Umbilical cord (tissue), 1 donor: Measurements from ENCODE around the gene IMMT. TPM values are rescaled to one million over a fixed set of nuclear protein-coding genes. Genes with fewer than 3 reads are reported as not detected.

Experiments
- total RNA-seq: library from RNA; depleted of rRNA; stranded (reverse); fragments of >200 nt; gene quantifications from one replicate; pipeline ENCODE4 v1.2.3, GENCODE V29; 2014; ENCODE audit warnings: low replicate concordance; ENCODE audit not compliant: insufficient read depth

The IMMT gene
- total RNA-seq, 1 donor from 2014 or later: 64.8 TPM

Other genes starting within 250 kb of the IMMT start
- gene POLR1A, start 89.6 kb downstream of the IMMT start, total RNA-seq: 7.0 TPM
- 105 TPM for gene PTCD3, start 89.2 kb downstream of the IMMT start, total RNA-seq
- gene MRPL35, start 4.0 kb upstream of the IMMT start, total RNA-seq: 22.9 TPM
- gene REEP1, start 142.2 kb upstream of the IMMT start, total RNA-seq: 4.1 TPM
- 46.2 TPM for gene KDM3A, start 245.9 kb upstream of the IMMT start, total RNA-seq